Activated CD4-positive, alpha-beta T cell treated with anti-CD3 and anti-CD28 coated beads for 1 hour (primary cell): ENCODE results near the gene RUFY4.

Experiments used
- DNase-seq: peaks from one replicate; pipeline ENCODE4 v3.0.0-alpha.2; 2020

Gene RUFY4

DNA sequence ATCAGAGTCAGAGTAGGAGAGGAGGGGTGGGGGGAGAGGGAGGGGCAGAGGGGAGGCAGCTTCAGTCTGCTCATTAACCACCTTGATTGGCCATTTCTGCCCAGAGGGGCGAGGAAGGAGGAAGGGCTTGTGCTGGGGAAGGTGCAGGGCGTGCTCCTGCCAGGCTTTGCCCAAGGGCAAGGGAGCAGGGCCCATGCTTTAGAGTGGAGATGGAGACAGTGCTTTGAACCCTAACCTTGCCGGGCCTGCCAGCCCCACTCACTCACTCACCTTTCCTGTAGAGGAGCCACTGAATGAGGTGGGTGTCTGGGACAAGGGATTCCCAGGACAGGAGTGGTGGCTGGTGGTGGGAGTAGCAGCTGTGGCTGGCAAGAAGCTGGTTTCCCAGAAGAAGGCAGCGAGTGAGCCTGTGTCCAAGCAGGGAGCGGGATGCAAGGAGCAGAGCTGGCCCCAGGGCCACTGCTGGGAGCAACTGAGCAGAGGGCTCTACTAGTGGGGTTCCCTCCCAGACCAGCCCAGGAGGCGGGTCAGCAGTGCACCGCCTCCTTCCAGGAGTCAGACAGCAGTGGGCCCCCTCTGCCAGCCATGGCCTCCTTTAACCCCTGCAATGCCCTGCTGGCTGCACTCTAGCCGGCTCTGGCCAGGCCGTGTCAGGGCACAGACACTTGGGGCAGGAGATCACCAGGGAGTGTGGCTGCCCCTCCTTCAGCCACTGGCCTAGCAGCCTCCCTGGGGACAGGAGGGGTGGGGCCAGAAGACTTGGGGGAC, 3.6 kb upstream of the RUFY4 start:
- no peak for DNase-seq

- DNase-seq, result no peak
These were observed 2.0 kb upstream of the RUFY4 start for GRCh38 chr2:218066926-218067515.

DNA sequence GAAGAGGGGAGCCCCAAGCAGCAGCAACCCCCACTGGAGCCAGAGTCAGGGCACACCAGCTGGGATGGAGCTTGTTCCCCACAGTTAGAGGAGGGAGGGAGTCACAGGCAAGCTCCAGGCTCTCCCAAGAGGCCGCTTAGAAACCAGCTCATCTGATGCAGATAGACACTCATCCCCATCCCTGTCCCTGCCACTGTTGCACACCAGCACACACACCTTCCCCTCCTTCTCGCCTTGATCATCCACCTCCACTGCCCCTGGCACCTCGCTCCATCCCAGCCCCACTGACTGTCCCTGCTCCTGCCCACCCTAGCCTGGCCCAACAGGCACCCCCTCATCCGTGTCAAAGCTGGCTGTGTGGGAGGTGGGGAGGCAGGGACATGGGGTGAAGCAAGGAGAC, 1.5 kb upstream of the RUFY4 start:
- no peak for DNase-seq

GRCh38 chr2:218069606-218070300, 700 bp downstream of the RUFY4 start:
- DNase-seq, result no peak

DNA sequence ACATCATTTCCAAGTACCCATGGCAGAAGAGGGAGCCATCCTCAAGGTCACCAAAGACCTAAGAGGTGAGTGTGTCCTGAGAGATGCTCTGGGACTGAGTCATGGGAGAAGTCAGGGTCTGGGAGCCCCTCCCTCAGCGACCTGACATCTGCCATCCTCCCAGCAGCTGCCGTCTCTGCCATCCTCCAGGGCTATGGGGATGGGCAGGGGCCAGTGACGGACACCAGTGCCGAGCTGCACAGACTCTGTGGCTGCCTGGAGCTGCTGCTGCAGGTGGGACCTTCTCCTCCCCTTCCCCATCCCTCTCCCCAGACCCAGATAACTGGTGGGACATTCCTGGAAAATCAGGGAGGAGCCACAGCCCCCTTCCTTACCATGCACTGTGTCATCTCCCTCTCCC, 1.5 kb downstream of the RUFY4 start:
- no peak for DNase-seq

DNA sequence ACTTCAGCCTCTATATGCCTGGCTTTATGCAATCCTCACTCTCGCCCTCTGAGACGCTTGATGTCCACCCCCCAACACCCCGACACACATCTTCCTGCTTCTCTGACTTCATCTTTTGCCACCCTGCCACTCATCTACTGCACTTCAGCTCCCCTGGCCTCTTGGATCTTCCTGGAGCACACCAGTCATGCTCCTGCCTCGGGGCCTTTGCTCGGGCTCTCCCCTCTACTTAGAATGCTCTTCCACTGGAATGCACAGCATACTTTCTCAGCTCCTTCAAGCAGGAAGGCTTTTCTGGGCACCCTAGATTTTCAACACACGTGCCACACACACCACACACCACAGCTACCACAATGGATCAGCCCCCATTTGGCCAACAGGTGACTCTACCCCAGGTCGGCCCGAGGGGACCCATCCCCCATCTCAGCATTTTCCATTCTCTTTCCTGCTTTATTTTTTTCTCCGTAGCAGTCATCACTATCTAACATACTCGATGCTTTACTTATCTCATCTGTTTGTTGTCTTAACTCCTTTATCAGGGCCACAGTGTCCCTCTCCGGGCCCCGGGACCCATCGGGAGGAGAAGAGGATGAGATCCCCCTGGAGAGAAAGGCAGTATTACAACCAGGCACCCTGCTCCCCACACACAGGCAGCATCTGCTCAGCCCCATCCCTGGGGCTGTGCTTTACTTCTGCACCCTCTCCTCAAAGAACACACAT, 2.3 kb downstream of the RUFY4 start:
- DNase-seq, result no peak

DNA sequence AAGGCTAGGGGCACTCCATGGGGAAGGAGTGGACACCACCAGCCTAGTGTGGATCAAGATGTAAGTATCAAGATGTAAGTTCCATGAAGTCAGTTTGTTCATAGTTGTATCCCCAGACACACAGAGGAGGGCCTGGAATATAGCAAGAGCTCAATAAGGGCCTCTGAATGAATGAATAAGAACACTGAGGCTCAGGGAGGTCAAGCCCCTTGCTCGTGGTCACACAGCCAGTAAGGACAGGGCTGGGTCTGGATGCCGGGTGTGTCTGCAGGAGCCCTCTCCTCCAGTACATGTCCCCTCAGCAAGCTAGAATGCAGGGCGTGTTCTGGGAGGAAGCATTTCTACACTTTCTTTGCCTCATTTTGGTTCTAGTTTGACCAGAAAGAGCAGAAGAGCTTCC, 2.9 kb downstream of the RUFY4 start:
- DNase-seq, result no peak

DNA sequence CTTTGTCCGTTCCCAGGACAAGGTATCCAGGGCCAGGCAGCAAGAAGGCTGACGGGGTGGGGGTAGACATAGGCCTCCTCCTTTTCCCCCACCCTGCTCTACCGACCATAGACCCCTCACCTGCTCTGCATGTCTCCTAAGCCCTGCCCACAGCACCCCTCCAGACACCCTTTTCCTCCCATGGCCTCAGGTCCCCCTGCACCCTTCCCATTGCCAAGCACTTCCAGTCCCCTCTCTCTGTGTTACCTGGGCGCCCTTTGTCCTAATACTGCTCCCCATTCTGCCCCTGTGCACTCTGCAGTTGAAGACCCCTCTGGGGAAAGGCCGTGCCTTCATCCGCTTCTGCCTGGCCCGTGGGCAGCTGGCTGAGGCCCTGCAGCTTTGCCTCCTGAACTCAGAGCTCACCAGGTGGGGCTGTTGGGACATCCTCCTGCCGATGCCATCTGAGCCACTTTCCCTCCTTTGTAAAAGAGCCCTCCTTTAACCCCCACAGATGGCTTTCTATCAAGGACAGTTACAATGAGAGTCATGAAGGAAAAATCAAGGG, 3.5 kb downstream of the RUFY4 start:
- no peak for DNase-seq

DNA sequence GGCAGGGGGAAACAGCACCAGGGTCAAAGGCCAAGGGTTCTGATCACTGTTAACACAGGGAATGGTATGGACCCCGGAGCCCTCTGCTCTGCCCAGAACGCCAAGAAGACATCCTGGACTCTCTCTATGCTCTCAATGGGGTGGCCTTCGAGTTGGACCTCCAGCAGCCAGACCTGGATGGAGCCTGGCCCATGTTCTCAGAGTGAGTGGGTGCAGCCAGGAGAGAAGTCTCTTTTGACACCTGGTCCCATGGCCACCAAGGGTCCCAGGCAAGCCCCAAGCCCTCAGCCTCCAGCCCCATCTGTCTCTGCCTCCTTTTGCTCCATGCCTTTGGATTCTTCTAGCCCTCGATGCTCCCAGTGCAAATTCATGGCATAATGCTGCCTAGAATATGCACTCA, 4.1 kb downstream of the RUFY4 start:
- DNase-seq, result no peak

DNA sequence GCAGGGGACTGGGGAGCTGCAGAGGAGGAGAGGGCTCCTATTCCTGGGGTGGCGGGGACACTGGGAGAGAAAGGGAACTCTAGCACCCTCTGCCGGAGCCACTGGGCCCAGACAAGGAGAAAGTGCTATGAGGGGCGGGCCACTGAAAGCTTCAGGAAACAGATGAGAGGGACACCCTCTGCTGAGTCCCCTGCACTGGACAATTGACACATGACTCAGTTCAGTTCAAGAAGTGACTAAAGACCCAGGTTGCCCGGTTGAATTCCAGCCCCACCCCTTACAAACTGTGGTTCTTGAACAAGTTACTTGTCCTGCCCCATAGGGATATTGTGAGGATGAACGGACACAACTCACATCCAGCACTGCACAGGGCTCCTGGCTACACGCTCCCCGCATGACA, 5.0 kb downstream of the RUFY4 start:
- DNase-seq, result no peak

GRCh38 chr2:218075975-218076811, 7.1 kb downstream of the RUFY4 start:
- DNase-seq, result no peak

- DNase-seq, result no peak
These were observed 8.6 kb downstream of the RUFY4 start for GRCh38 chr2:218077464-218078216.

GRCh38 chr2:218079943-218080913, 11.2 kb downstream of the RUFY4 start:
- no peak for DNase-seq

GRCh38 chr2:218081063-218081462, 12.0 kb downstream of the RUFY4 start:
- no peak for DNase-seq

DNA sequence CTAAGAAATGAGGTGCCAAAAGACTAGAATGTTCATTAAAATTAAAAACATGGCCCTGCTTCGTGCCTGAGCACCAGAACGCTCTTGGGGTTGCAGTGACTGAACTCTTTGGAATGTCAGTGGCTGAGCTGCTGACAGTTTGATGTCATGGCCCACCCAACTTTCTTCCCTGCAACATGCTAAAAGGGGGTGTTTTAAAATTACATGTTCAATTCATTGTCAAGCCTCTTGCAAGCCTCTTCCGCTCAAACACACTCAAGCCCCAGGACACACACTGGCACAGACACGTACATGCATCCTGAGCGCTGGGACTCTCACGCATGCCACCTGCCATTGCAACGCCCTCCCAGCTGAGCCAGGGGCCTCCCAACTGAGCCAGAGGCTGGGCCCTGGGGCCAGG, 12.6 kb downstream of the RUFY4 start:
- DNase-seq, result no peak

DNA sequence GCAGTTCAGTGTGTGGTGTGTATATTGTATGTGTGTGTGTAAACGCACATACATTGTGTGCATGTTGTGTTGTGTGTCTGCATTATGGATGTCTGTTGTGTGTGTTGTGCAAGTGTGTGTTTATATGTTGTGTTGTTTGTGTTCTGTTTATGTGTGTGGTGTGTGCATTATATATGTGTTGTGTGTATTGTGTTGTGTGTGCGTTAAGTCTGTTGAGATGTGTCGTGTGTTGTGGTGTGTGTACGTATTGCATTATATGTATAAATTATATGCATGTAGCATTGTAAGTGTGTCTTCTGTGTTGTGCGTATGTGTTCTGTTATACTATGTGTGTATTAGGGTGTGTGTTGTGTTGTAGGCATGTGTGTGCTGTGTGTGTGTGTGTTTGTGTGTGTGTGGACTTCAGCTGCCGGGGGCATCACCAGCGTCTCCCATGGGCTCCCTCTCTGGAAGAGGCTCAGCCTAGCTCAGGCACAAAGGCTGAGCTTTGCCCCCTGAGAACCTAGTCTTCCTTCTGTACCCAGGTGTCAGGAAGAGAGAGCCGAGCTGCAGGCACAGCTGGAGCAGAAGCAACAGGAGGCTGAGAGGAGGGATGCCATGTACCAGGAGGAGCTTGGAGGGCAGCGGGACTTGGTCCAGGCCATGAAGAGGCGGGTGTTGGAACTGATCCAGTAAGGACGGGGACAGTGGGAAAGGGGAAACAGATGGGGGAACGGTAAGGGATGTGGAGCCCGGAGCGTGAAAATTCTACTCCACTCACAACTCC, 13.7 kb downstream of the RUFY4 start:
- DNase-seq, result no peak

DNA sequence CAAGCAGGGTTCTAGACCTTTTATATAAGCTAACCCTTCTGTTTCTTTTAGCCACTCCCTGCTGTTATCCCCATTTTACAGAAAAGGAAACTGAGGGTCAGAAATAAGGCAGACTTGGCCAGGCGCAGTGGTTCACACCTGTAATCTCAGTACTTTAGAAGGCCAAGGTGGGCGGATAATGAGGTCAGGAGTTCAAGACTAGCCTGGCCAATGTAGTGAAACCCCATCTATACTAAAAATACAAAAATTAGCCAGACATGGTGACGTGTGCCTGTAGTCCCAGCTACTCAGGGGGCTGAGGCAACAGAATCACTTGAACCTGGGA, 14.3 kb downstream of the RUFY4 start:
- DNase-seq, result no peak

- no peak for DNase-seq
These were observed 17.4 kb downstream of the RUFY4 start for GRCh38 chr2:218086478-218086877.

DNA sequence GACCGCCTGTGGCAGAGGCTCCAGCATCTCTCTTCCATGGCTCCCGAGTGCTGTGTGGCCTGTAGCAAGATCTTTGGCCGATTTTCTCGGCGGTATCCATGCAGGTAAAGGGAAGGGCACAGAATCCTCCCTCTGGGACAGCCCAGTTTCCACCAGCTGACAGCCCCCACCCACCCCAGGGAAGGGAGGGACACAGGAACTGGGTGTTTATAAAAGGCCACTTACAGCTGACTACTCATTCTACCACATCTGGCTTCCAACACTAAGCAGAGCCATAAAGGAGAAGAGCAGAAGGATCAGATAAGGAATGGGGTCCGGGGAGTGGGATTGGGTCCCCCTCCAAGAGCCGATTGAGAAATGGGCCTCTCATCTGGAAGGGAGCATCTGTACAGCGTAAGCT, 20.2 kb downstream of the RUFY4 start:
- DNase-seq, result no peak

DNA sequence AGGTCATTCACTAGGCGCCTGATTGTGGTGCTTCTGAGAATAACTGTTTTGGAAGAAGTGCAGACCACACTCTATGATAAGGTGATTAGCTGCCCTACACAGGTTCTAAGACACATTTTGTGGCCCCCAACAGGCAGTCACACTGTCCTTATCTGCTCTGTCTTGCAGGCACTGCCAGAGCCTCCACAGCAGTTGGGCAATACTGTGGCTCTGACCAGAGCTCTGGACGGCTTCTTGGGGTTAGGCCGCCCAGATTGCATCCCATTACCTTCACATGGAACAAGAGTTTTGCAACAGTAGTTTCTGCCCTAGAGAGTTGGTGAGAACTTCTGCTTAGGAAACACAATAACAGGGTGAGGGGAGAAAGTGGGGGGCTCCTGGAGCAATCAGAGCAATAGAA, 22.7 kb downstream of the RUFY4 start:
- DNase-seq, result no peak
